Upper lobe of left lung (tissue), 4 donors: Measurements from ENCODE around the gene DNAH9.

Experiments
- POLR2A ChIP-seq, 4 donors: fragments of 450-650 bp; IDR thresholded peaks; one replicate each; pipeline ENCODE4 v1.5.1; 2016 to 2017; ENCODE audit warnings: antibody characterized with exemption in 4 of 4, mild to moderate bottlenecking in 2 of 4
- POLR2AphosphoS5 ChIP-seq, 2 donors: sonication (generic); formaldehyde crosslinking; IDR thresholded peaks; one replicate each; pipeline ENCODE4 v1.5.1; 2017; ENCODE audit warnings: antibody characterized with exemption in 2 of 2
- TF ChIP-seq, protein P1 (sequence below), 6 experiments: fragments of 450-650 bp in 4 of 6; fragments of 200-600 bp in 2 of 6; sonication (generic) in 2 of 6; IDR thresholded peaks; one replicate each; pipeline ENCODE4 v1.5.1; 2016 to 2019; ENCODE audit warnings: antibody characterized with exemption in 6 of 6

DNA sequence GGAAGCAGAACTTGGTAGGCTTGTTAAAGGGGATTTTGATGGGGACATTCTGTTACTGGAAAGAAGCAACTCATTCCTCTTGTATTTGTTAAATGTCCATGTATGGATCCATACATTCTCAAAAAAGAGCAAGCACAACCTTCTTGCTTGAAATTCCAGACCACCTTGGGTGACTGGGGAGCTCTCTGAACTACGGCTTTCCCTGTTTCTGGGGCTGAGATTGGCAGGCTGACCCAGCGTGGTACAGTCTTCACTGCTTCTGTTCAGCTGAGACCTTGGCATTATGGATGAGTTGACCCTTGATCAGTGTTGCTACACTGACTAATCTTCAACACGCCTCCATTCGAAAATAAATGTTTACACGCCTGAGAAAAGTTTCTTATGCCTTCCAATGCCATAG, 38.5 kb downstream of the DNAH9 start:
- TF ChIP-seq, protein P1, sequence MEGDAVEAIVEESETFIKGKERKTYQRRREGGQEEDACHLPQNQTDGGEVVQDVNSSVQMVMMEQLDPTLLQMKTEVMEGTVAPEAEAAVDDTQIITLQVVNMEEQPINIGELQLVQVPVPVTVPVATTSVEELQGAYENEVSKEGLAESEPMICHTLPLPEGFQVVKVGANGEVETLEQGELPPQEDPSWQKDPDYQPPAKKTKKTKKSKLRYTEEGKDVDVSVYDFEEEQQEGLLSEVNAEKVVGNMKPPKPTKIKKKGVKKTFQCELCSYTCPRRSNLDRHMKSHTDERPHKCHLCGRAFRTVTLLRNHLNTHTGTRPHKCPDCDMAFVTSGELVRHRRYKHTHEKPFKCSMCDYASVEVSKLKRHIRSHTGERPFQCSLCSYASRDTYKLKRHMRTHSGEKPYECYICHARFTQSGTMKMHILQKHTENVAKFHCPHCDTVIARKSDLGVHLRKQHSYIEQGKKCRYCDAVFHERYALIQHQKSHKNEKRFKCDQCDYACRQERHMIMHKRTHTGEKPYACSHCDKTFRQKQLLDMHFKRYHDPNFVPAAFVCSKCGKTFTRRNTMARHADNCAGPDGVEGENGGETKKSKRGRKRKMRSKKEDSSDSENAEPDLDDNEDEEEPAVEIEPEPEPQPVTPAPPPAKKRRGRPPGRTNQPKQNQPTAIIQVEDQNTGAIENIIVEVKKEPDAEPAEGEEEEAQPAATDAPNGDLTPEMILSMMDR (IDR thresholded peaks at IDR 0.05): no peak
- TF ChIP-seq POLR2A (IDR thresholded peaks at IDR 0.05): no peak
- TF ChIP-seq POLR2AphosphoS5 (IDR thresholded peaks at IDR 0.05): no peak
